Activated CD8-positive, alpha-beta memory T cell treated with anti-CD3 and anti-CD28 coated beads for 24 hours (primary cell): ENCODE measurements around the gene PRDM1.
A peak's percentile ranks its signal among the peaks of the same experiment; 100 is the strongest.
"Not testable (repeated sequence)": the region's sequence is repeated elsewhere in the genome, so short reads cannot be mapped to it uniquely, and the experiment has no call there.

ENCODE experiments used
- DNase-seq: peaks from one replicate; pipeline ENCODE4 v3.0.0-alpha.2; 2020

The PRDM1 gene

DNA sequence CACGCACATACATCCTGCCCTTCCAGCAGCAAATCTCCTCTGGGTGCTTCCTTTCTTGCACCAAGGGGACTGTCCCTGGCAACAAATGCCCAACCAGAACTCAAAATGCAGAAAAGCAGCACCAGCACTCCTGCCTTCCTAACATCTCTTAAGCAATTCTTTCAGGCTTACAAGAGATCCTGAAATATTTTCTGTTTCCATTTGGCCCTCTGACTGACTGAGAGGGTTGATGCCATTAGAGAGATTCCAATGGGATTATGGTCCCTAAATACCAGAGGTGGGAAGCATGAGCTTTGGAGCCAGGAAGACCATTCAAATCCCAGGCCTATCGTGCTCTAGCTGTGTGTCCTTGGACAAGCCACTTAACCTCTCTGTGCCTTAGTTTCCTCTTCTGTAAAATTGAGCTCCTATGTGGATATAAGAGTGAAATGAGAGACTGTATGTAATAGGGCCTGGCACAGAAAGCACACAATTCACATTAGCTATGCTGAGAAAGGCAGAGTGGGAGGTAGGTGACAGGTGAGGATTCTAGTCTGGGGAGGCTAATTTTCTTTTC, 56.8 kb downstream of the PRDM1 start:
- no peak for DNase-seq

DNA sequence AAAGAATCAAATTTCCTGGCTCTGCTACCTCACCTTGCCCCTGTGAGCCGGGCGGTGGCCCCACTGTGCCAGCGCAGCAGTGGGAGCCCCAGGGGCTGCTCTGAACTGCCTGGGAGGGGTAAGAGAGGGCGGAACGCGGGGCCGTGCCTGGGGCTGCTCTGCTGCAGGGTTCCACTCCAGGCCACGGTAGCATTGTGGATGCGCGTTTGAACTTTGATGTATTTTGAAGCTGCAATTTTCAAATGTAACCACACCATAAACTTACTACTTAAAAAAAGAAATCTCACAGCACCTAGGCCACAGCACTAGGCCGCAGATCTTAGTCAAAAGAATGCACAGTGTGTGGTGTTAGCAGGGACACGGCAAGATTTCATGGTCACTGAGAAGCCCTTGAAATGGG, 57.5 kb downstream of the PRDM1 start:
- peak; percentile 68 for DNase-seq

DNA sequence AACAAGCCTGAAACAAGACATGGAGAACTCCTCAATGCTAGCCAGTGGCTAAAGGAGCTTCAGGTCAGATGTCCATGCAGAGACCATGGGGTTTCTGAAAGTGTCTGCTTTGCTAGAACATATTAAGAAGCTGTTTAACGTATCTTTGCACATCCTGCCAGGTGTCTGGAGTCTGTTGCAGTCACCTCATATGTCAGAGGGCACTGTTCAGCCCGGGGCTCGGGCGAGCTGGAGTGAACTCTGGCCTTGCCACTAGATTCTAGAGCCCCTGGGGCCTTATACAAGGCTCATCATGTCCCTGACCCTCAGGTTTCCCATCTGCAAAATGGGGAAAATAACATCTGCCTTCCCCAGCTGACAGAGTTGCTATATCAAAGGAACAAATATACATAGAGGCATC, 59.0 kb downstream of the PRDM1 start:
- DNase-seq = peak; percentile 56

DNA sequence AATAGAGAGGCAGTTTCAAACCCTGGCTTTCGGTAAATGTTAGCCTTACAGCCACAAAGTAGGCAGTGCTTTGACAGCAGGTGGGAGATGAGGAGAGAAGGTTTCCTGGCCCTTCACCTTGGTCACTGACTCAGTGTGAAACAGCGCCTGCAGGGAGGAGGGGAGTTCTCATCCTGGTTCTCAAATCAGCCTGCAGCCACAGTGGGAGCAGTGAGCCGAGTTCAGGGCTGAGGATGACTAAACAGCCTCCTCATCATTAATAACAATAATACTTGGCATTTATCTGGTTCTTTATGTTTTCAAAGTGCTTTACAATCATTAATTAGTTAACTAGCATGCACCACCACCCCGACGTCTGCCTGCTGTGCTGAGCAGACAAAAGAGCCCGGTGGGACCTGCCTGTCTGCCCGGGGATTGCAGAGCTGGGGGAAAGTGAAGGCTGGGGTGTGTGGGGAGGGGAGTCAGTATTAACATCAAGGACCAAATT, 59.6 kb downstream of the PRDM1 start:
- DNase-seq = peak; percentile 61

DNA sequence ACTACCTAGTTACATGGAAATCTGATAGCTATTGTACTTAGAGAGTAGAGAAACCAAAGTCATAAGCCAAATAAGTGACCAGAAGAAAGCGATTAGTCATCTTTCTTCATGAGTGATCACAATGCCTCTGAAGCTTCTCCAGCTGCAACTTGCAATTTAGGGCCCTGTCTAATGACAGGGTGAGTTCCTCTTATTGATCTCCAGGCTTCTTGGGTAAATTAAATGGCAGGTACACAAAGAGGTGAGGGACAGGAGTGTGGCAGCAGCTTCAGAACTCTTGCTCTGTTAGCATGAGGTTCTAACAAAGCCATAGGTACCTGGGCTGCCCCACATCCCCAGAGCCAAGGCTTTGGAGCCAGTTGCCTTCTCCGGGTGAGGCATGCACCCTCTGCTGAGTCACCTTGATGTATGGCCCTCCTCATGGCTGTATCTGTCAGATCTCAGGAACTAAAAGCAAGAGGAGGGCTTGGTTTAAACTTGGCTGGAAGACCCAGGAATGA, 60.8 kb downstream of the PRDM1 start:
- peak; percentile 47 for DNase-seq

DNA sequence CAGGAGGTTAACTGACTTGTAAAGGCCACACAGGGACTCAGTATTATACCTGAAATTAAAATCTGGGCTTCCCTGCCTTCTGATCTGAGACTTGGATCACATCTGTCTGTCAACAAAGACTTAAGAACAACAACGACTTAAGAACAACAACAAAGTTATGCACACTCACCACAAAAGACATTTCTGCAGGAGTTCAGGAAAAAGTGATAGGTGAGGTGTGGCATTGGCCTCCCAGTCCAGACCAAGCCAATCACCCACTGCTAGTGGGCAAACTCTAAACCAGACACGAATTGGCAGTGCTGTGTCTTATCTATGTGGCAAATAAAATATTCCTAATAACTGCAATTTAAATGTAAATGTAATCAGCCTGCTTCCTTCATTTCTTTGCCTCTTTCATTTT, 61.3 kb downstream of the PRDM1 start:
- peak; percentile 1 for DNase-seq

DNA sequence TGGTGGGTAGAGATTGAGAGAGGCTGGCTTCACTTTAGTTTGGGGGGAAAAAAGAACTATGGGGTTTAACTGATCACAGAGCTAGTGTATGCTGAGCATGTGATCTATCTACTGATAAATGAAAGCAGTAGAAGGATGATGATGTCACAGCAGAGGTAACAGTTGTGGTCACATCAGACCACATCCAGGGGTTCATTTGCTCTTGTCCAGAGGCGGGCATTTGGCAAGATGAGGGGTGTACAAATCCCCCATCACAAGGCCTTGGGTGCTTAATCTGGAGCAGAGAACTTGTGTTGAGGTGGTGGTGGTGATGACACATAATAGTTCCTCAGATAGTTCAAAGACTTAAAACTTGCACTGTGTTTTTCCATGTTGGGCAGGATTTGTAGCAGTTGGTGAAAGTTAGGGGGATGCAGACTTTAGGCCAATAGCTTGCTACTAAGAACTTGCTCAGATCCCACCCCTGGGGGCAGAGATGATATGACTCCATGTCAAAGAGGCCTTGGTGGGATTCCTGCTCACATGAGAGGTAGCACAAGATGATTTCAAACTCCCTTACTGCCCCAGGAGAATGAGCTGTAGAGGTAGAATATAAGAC, 63.4 kb downstream of the PRDM1 start:
- DNase-seq = no peak

DNA sequence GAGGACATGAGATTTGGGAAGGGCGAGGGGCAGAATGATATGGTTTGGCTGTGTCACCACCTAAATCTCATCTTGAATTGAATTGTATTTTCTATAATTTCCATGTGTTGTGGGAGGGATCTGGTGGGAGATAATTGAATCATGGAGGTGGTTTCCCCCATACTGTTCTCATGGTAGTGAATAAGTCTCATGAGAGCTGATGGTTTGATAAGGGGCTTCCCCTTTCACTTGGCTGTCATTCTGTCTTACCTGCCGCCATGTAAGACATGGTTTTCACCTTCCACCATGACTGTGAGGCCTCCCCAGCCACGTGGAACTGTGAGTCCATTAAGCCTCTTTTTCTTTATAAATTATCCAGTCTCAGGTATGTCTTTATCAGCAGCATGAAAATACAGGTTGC, 66.3 kb downstream of the PRDM1 start:
- DNase-seq = not testable (repeated sequence)

DNA sequence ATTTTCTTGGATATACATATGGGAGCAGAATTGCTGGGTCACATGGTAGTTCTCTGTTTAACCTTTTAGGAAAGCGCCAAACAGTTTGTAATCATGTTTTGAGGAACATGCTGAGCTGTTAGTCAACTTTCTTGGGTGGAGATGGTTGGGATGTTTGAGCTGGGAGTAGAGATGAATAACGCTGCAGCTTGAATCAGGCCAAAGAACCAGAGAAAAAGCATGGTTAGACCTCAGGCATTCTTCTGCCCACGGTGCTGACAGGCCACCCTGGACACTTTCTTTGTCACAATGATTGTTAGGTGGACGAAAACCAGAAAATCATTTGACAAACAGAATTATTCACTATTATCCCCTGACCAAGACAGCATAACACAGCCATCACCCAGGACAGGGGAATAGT, 66.8 kb downstream of the PRDM1 start:
- no peak for DNase-seq

DNA sequence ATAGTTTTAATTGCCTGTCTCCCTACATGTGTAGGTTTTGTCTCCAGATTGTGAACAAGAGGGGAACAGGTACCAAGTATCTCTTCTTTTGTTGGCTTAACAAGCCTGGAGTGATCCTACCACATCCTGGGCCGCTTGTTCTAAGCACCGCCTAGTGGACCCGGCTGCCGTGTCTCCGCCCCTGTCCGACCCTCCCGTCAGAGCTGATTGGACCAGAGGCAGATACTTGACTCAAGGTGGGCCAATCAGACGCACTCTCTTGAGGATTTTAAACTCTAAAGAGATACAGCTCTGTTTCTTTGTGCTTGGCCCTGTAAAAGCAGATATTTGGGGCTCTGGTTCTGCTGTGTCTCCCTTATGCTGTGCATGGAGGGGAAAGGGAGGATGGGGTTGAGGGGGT, 68.2 kb downstream of the PRDM1 start:
- DNase-seq = no peak

DNA sequence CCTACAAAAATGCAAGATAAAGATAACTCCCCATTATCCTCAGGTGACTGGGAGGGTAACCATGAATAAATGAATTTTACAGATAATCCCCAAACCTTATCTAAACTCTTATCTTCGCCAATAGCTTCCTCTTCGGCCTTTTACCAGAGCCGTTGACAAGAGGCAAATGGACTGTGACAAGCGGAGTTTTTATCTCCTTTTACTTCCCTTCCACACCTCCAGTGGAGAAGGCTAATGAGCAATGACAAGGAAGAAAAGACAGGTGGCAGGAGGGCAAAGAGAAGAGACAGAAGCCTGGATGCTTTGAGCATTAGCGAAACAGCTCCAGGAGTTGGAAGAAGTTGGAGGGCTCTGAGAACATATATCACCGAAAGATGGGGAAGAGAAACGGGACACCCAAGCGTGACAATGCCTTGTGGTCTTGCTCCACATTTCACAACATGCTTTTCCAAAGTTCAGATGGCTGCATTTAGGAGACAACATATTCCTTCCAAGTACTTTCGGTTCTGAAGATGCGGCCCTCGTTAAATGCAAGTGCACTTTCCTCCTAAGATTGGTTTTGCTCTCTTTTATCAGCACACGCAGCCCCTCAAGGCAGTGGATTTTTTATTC, 69.2 kb downstream of the PRDM1 start:
- DNase-seq = no peak

DNA sequence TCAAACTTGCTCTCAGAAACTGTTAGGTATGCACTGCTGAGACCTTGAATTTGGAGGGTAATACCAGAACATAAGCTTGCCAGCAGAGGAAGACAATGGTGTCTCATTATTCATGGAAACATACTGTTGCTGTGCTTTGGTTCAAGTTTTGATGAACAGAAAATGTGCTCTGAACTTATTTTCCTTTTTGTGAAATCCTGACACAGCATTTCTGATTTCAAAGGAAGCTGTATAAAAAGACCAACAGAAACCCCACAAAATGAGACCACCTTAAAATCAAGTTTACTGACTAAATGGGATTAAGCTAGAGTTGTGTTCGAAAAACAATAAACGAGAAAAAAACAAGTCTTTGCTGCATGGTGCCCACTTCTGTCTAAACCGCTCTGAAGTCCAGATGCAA, 70.3 kb downstream of the PRDM1 start:
- DNase-seq = no peak

DNA sequence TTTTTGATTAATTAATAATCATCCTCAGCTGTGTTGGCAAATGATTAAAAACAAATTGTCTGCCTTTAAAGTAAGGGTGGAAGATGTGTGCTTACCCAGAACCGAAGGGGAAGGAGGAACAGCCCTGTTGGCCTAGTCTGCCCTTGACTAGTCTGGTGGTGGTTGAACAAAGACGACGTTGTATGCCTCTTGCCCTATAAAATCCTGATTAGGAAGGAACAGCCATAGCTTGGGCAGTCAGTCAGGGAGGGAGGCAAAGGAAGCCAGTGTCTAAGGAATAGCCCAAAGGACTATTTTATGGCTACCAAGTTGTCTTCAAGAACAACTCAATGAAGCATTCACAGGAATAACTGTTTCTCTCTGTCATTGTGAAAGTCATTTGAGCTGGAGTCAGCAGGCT, 70.7 kb downstream of the PRDM1 start:
- DNase-seq = no peak

DNA sequence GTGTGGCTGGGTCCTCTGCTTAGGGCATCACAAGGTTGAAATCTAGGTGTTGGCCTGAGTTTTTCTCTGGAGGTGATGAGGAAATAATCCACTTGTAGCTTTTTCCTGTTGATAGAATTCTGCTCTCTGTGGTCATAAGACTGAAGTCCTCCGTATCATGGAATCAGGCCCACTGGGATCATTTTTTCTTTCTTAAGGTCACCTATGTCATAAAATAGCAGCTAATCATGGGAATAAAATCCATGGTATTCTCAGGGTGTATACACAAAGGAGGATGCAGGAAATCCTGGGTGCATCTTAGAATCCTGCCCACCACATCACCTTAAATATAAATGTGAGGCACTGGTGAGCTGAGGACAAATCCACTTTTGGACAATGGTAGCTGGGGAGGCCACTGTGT, 72.7 kb downstream of the PRDM1 start:
- no peak for DNase-seq
